K562 (cell line): ENCODE data around the gene NRN1. TPM values are rescaled to one million over a fixed set of nuclear protein-coding genes. Genes with fewer than 3 reads are reported as not detected.

Source experiments
- ASH1L ChIP-seq: fragments of 450-650 bp; IDR thresholded peaks from 2 replicates; pipeline ENCODE4 v1.6.1; 2018; ENCODE audit warnings: borderline replicate concordance, mild to moderate bottlenecking, low read depth; ENCODE audit not compliant: partially characterized antibody
- FOXJ3 ChIP-seq: sonication (generic); formaldehyde crosslinking; IDR thresholded peaks from 2 replicates; pipeline ENCODE4 v1.4.0; 2020; ENCODE audit warnings: mild to moderate bottlenecking, missing genetic modification reagents
- GATAD2B ChIP-seq: fragments of 450-650 bp; IDR thresholded peaks from 2 replicates; pipeline ENCODE4 v1.6.1; 2017; ENCODE audit warnings: mild to moderate bottlenecking, borderline replicate concordance
- ILK ChIP-seq: fragments of 450-650 bp; IDR thresholded peaks from 2 replicates; pipeline ENCODE4 v1.6.1; 2016; ENCODE audit warnings: missing genetic modification characterization, low read depth, mild to moderate bottlenecking, missing compliant biosample characterization, moderate library complexity, borderline replicate concordance
- JUNB ChIP-seq: fragments of 450-650 bp; formaldehyde crosslinking; conservative IDR thresholded peaks from 2 replicates; pipeline ENCODE4 v1.4.0; 2020; ENCODE audit warnings: mild to moderate bottlenecking
- KAT7 ChIP-seq: sonication (generic); formaldehyde crosslinking; IDR thresholded peaks from 2 replicates; pipeline ENCODE4 v1.8.0; 2022; ENCODE audit warnings: missing genetic modification reagents, mild to moderate bottlenecking, borderline replicate concordance
- MYNN ChIP-seq, 2 experiments: sonication (generic); formaldehyde crosslinking in 1 of 2; IDR thresholded peaks; 2 replicates each; pipeline versions ENCODE4 v1.5.0 to v1.6.1; 2016 to 2020; ENCODE audit warnings: antibody characterized with exemption in 1 of 2, missing genetic modification reagents in 1 of 2
- RB1 ChIP-seq: fragments of 450-650 bp; IDR thresholded peaks from 2 replicates; pipeline ENCODE4 v1.6.1; 2017; ENCODE audit warnings: low read depth, mild to moderate bottlenecking
- RNF2 ChIP-seq: sonication (generic); IDR thresholded peaks from 2 replicates; pipeline ENCODE4 v1.6.1; 2016
- SRF ChIP-seq, 2 experiments: fragments of 250-450, 450-650 bp in 1 of 2; sonication (Bioruptor Pico) in 1 of 2; sonication (generic) in 1 of 2; formaldehyde crosslinking; IDR thresholded peaks; 2 replicates each; pipeline versions ENCODE4 v1.5.0 to v1.5.1; 2020 to 2022; ENCODE audit warnings: mild to moderate bottlenecking in 1 of 2, missing genetic modification reagents in 1 of 2
- TAF7 ChIP-seq: fragments of 450-650 bp; IDR thresholded peaks from 2 replicates; pipeline ENCODE4 v1.6.1; 2016; ENCODE audit warnings: missing genetic modification characterization, missing compliant biosample characterization
- TRIM28 ChIP-seq: fragments of 450-650 bp; IDR thresholded peaks from 2 replicates; pipeline ENCODE4 v1.6.1; 2017
- ZNF263 ChIP-seq: sonication (generic); formaldehyde crosslinking; IDR thresholded peaks from 2 replicates; pipeline ENCODE4 v1.8.0; 2022; ENCODE audit warnings: mild to moderate bottlenecking, missing genetic modification reagents, borderline replicate concordance
- ZNF76 ChIP-seq: fragments of 250-450 bp; sonication (Bioruptor Pico); IDR thresholded peaks from 2 replicates; pipeline ENCODE4 v1.4.0; 2020; ENCODE audit warnings: mild to moderate bottlenecking, moderate library complexity, borderline replicate concordance
- polyA plus RNA-seq, 8 experiments: library from polyadenylated mRNA; depleted of rRNA in 4 of 8; stranded (reverse) in 5 of 8; unstranded in 3 of 8; fragments of >200 nt; fragmentation: Nextera tagmentation in 2 of 8; fragmentation: Illumina TruSeq in 1 of 8; extraction: Ambion mirVana in 2 of 8; extraction: Trizol in 1 of 8; gene quantifications; 2 replicates each; pipeline versions ENCODE4 v1.2.1 to v1.2.3, GENCODE V29; 2011 to 2014; ENCODE audit warnings: inconsistent platforms in 1 of 8, missing spikeins in 1 of 8
- total RNA-seq, 7 experiments: library from RNA; depleted of rRNA in 6 of 7; stranded (reverse); fragments of >200 nt in 6 of 7; fragmentation: Illumina TruSeq in 2 of 7; extraction: Trizol in 2 of 7; gene quantifications; 2 replicates each; pipeline versions ENCODE4 v1.2.1 to v1.2.3, GENCODE V29; 2011 to 2021; ENCODE audit warnings: low replicate concordance in 1 of 7
- TF ChIP-seq, protein P1 (sequence below), 2 experiments: fragments of 450-650 bp; conservative IDR thresholded peaks; 2 replicates each; pipeline ENCODE4 v1.6.1; 2017; ENCODE audit warnings: mild to moderate bottlenecking in 2 of 2, moderate library complexity in 2 of 2
- TF ChIP-seq, protein P2 (sequence below): sonication (generic); formaldehyde crosslinking; IDR thresholded peaks from 2 replicates; pipeline ENCODE4 v1.5.0; 2020; ENCODE audit warnings: missing genetic modification reagents
- TF ChIP-seq, protein P3 (sequence below), 3 experiments: IDR thresholded peaks in 2 of 3; conservative IDR thresholded peaks in 1 of 3; 2 replicates each; pipeline ENCODE4 v1.5.1; 2011 to 2012; ENCODE audit warnings: low read length in 3 of 3, mild to moderate bottlenecking in 3 of 3, control low read depth in 2 of 3, improper control_type of control experiment in 1 of 3, inconsistent platforms in 1 of 3, low read depth in 1 of 3, mixed read lengths in 1 of 3, moderate library complexity in 1 of 3; ENCODE audit not compliant: insufficient read depth in 2 of 3
- TF ChIP-seq, protein P4 (sequence below): fragments of 450-650 bp; IDR thresholded peaks from 2 replicates; pipeline ENCODE4 v1.7.0; 2016; ENCODE audit warnings: borderline replicate concordance
- TF ChIP-seq, protein P5 (sequence below): fragments of 150-350 bp; conservative IDR thresholded peaks from 2 replicates; pipeline ENCODE4 v1.6.1; 2014; ENCODE audit warnings: low read length

The NRN1 gene
- total and polyA plus RNA-seq, 9 of the 15 experiments (the other 6 are each of a cell fraction or from before 2014, with no cell fraction given): not detected

DNA sequence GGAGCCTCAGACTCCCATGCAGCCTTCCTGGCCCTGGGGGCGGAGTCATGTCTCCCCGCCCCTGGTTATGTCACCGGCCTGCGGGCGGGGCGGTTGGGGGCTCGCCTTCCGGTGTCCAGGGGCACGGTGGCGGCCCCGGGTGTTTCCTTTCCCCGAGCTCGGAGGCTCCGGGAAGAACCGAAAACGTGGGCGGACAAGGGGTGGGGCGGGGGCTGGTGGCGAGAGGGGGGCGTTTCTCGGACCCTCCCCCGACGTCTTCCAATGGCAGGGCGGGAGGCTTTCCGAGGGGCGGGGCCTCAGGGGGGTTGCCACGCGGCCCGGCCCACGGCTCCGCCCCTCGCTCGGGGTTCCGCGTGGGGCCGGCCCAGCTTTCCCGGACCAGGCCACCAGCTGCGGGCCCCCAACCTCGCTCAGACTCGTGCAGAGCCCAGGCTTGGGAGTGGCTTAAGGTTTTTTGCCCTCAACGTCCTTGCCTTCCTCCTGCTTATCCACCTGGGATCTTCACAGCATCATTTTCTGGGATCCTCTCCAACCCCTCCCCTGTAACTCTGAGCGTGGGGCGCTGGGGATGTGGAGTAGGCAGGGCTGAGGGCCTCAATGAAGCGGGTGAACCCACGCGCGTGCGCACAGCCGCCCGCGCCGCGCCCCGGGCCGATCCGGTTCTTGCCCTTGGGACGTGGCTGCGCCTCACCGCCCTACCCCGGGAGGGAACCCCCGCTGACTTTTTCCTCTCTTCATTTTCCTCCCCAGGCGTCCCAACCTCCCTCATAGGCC, 2.1 kb upstream of the NRN1 start (continued):
- TF ChIP-seq, protein P1, sequence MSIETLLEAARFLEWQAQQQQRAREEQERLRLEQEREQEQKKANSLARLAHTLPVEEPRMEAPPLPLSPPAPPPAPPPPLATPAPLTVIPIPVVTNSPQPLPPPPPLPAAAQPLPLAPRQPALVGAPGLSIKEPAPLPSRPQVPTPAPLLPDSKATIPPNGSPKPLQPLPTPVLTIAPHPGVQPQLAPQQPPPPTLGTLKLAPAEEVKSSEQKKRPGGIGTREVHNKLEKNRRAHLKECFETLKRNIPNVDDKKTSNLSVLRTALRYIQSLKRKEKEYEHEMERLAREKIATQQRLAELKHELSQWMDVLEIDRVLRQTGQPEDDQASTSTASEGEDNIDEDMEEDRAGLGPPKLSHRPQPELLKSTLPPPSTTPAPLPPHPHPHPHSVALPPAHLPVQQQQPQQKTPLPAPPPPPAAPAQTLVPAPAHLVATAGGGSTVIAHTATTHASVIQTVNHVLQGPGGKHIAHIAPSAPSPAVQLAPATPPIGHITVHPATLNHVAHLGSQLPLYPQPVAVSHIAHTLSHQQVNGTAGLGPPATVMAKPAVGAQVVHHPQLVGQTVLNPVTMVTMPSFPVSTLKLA (conservative IDR thresholded peaks at IDR 0.05): peak; percentile 47 to 69
- no peak for TF ChIP-seq KAT7 (CRISPR knock-in tag)
- TF ChIP-seq ILK (tag): no peak
- TF ChIP-seq, protein P2, sequence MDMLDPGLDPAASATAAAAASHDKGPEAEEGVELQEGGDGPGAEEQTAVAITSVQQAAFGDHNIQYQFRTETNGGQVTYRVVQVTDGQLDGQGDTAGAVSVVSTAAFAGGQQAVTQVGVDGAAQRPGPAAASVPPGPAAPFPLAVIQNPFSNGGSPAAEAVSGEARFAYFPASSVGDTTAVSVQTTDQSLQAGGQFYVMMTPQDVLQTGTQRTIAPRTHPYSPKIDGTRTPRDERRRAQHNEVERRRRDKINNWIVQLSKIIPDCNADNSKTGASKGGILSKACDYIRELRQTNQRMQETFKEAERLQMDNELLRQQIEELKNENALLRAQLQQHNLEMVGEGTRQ (CRISPR knock-in tag): no peak
- TF ChIP-seq, protein P3, sequence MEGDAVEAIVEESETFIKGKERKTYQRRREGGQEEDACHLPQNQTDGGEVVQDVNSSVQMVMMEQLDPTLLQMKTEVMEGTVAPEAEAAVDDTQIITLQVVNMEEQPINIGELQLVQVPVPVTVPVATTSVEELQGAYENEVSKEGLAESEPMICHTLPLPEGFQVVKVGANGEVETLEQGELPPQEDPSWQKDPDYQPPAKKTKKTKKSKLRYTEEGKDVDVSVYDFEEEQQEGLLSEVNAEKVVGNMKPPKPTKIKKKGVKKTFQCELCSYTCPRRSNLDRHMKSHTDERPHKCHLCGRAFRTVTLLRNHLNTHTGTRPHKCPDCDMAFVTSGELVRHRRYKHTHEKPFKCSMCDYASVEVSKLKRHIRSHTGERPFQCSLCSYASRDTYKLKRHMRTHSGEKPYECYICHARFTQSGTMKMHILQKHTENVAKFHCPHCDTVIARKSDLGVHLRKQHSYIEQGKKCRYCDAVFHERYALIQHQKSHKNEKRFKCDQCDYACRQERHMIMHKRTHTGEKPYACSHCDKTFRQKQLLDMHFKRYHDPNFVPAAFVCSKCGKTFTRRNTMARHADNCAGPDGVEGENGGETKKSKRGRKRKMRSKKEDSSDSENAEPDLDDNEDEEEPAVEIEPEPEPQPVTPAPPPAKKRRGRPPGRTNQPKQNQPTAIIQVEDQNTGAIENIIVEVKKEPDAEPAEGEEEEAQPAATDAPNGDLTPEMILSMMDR (IDR thresholded peaks at IDR 0.05 in 2 of 3, conservative IDR thresholded peaks at IDR 0.05 in 1 of 3; ENCODE audit: insufficient read depth in 2 of 3, low read depth in 1 of 3, low read length in 3 of 3): no peak
- TF ChIP-seq GATAD2B: no peak
- no peak for TF ChIP-seq FOXJ3
- TF ChIP-seq MYNN (IDR thresholded peaks at IDR 0.05): no peak
- no peak for TF ChIP-seq MYNN (CRISPR knock-in tag; IDR thresholded peaks at IDR 0.05)
- no peak for TF ChIP-seq RB1
- TF ChIP-seq ZNF263 (CRISPR knock-in tag): no peak
- TF ChIP-seq RNF2: no peak
- TF ChIP-seq JUNB (CRISPR knock-in tag): no peak
- TF ChIP-seq, protein P4, sequence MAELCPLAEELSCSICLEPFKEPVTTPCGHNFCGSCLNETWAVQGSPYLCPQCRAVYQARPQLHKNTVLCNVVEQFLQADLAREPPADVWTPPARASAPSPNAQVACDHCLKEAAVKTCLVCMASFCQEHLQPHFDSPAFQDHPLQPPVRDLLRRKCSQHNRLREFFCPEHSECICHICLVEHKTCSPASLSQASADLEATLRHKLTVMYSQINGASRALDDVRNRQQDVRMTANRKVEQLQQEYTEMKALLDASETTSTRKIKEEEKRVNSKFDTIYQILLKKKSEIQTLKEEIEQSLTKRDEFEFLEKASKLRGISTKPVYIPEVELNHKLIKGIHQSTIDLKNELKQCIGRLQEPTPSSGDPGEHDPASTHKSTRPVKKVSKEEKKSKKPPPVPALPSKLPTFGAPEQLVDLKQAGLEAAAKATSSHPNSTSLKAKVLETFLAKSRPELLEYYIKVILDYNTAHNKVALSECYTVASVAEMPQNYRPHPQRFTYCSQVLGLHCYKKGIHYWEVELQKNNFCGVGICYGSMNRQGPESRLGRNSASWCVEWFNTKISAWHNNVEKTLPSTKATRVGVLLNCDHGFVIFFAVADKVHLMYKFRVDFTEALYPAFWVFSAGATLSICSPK: no peak
- no peak for TF ChIP-seq TAF7 (tag)
- no peak for TF ChIP-seq ASH1L
- TF ChIP-seq TRIM28: no peak
- no peak for TF ChIP-seq ZNF76 (CRISPR knock-in tag)
- TF ChIP-seq SRF (CRISPR knock-in tag; IDR thresholded peaks at IDR 0.05): no peak
- TF ChIP-seq, protein P5, sequence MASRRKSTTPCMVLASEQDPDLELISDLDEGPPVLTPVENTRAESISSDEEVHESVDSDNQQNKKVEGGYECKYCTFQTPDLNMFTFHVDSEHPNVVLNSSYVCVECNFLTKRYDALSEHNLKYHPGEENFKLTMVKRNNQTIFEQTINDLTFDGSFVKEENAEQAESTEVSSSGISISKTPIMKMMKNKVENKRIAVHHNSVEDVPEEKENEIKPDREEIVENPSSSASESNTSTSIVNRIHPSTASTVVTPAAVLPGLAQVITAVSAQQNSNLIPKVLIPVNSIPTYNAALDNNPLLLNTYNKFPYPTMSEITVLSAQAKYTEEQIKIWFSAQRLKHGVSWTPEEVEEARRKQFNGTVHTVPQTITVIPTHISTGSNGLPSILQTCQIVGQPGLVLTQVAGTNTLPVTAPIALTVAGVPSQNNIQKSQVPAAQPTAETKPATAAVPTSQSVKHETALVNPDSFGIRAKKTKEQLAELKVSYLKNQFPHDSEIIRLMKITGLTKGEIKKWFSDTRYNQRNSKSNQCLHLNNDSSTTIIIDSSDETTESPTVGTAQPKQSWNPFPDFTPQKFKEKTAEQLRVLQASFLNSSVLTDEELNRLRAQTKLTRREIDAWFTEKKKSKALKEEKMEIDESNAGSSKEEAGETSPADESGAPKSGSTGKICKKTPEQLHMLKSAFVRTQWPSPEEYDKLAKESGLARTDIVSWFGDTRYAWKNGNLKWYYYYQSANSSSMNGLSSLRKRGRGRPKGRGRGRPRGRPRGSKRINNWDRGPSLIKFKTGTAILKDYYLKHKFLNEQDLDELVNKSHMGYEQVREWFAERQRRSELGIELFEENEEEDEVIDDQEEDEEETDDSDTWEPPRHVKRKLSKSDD: no peak
